Ishikawa (cell line): ENCODE results near the gene ZNF212.

Experiments
- CEBPB ChIP-seq: IDR thresholded peaks from 2 replicates; pipeline ENCODE4 v1.6.1; 2012
- CREB1 ChIP-seq: IDR thresholded peaks from 2 replicates; pipeline ENCODE4 v1.6.1; 2012; ENCODE audit warnings: low read depth
- EGR1 ChIP-seq: IDR thresholded peaks from 2 replicates; pipeline ENCODE4 v1.6.1; 2012
- EP300 ChIP-seq: IDR thresholded peaks from 2 replicates; pipeline ENCODE4 v1.6.1; 2012; ENCODE audit warnings: borderline replicate concordance
- FOXM1 ChIP-seq: IDR thresholded peaks from 2 replicates; pipeline ENCODE4 v1.6.1; 2012; ENCODE audit warnings: low read depth, borderline replicate concordance
- RAD21 ChIP-seq: IDR thresholded peaks from 2 replicates; pipeline ENCODE4 v1.6.1; 2012; ENCODE audit warnings: low read depth
- TAF1 ChIP-seq: IDR thresholded peaks from 2 replicates; pipeline ENCODE4 v1.6.1; 2012; ENCODE audit warnings: low read depth, mild to moderate bottlenecking
- TCF12 ChIP-seq: IDR thresholded peaks from 2 replicates; pipeline ENCODE4 v1.6.1; 2012; ENCODE audit warnings: low read depth
- TEAD4 ChIP-seq: IDR thresholded peaks from 2 replicates; pipeline ENCODE4 v1.6.1; 2012
- YY1 ChIP-seq: IDR thresholded peaks from 2 replicates; pipeline ENCODE4 v1.6.1; 2012; ENCODE audit warnings: low read depth
- ZBTB7A ChIP-seq: IDR thresholded peaks from 2 replicates; pipeline ENCODE4 v1.6.1; 2012; ENCODE audit warnings: low read depth
- TF ChIP-seq, protein P1 (sequence below): IDR thresholded peaks from 2 replicates; pipeline ENCODE4 v1.6.1; 2012
- TF ChIP-seq, protein P2 (sequence below): IDR thresholded peaks from 2 replicates; pipeline ENCODE4 v1.6.1; 2012
- TF ChIP-seq, protein P3 (sequence below): IDR thresholded peaks from 2 replicates; pipeline ENCODE4 v1.6.1; 2012; ENCODE audit warnings: low read depth, mild to moderate bottlenecking

DNA sequence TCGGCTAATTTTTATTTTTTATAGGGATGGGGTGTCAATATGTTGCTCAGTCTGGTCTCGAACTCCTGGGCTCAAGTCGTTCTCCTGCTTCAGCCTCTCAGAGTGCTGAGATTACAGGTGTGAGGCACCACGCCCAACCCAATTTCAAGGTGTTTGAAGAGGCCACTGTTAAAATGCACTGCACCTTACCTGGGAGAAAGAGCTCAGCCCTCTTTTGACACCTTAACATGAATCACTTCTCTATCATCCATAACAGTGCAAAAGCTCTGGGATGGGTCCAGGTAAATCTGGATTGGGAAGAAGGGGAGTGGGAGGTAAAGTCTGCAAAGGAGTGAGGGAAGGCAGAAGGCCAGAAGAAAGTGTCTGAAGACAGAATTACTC, 44.7 kb upstream of the ZNF212 start:
- TF ChIP-seq, protein P1, sequence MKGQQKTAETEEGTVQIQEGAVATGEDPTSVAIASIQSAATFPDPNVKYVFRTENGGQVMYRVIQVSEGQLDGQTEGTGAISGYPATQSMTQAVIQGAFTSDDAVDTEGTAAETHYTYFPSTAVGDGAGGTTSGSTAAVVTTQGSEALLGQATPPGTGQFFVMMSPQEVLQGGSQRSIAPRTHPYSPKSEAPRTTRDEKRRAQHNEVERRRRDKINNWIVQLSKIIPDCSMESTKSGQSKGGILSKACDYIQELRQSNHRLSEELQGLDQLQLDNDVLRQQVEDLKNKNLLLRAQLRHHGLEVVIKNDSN, result no peak
- TF ChIP-seq CEBPB (no peak), TCF12 (no peak; the same call in 1 of the 2 replicates), EP300 (no peak), TAF1 (no peak), CREB1 (no peak), EGR1 (no peak), ZBTB7A (no peak), YY1 (no peak), RAD21 (no peak), TEAD4 (no peak), FOXM1 (no peak)
- TF ChIP-seq, protein P2, sequence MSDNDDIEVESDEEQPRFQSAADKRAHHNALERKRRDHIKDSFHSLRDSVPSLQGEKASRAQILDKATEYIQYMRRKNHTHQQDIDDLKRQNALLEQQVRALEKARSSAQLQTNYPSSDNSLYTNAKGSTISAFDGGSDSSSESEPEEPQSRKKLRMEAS, result 0 out of 2 replicates have a peak, but pooled peaks have one; percentile 5
- TF ChIP-seq, protein P3, sequence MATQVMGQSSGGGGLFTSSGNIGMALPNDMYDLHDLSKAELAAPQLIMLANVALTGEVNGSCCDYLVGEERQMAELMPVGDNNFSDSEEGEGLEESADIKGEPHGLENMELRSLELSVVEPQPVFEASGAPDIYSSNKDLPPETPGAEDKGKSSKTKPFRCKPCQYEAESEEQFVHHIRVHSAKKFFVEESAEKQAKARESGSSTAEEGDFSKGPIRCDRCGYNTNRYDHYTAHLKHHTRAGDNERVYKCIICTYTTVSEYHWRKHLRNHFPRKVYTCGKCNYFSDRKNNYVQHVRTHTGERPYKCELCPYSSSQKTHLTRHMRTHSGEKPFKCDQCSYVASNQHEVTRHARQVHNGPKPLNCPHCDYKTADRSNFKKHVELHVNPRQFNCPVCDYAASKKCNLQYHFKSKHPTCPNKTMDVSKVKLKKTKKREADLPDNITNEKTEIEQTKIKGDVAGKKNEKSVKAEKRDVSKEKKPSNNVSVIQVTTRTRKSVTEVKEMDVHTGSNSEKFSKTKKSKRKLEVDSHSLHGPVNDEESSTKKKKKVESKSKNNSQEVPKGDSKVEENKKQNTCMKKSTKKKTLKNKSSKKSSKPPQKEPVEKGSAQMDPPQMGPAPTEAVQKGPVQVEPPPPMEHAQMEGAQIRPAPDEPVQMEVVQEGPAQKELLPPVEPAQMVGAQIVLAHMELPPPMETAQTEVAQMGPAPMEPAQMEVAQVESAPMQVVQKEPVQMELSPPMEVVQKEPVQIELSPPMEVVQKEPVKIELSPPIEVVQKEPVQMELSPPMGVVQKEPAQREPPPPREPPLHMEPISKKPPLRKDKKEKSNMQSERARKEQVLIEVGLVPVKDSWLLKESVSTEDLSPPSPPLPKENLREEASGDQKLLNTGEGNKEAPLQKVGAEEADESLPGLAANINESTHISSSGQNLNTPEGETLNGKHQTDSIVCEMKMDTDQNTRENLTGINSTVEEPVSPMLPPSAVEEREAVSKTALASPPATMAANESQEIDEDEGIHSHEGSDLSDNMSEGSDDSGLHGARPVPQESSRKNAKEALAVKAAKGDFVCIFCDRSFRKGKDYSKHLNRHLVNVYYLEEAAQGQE, result no peak
